HCT116 (cell line): Measurements from ENCODE around the gene SPATA21. TPM values are rescaled to one million over a fixed set of nuclear protein-coding genes. Genes with fewer than 3 reads are reported as not detected.
"Not testable (repeated sequence)": the region's sequence is repeated elsewhere in the genome, so short reads cannot be mapped to it uniquely, and the experiment has no call there.

Experiments used
- ATAC-seq: fragments of 200-7000 bp; cut with Tn5 transposase; 2 replicates; pipeline ENCODE4 v1.9.1; 2020; ENCODE audit warnings: mild to moderate bottlenecking, moderate library complexity
- BruUV-seq: library from RNA; stranded (reverse); fragments of 400-500 nt; replicated peaks from 2 replicates; lab custom pipeline; 2021; lab: Mats Ljungman, UMichigan
- CTCF ChIA-PET: fragments of 300-600 bp; sonication (Branson Sonifier 250); formaldehyde crosslinking; loops from one replicate; lab custom pipeline; 2021; ENCODE audit warnings: antibody characterized with exemption; lab: Charles Lee
- POLR2A ChIA-PET: fragments of 300-600, 350-600 bp; sonication (Branson Sonifier 250); formaldehyde crosslinking; loops from one replicate; lab custom pipeline; 2021; ENCODE audit warnings: antibody characterized with exemption; lab: Charles Lee
- RAD21 ChIA-PET, 2 experiments: fragments of 300-600 bp; sonication (Branson Sonifier 250); formaldehyde crosslinking; loops; one replicate each; lab custom pipeline; 2023; ENCODE audit warnings: low total read pairs in 2 of 2; ENCODE audit not compliant: uncharacterized antibody in 2 of 2, unreplicated experiment in 2 of 2, low non-redundant PET in 1 of 2; lab: Charles Lee
- DNase-seq: peaks from one replicate; pipeline ENCODE4 v3.0.0-alpha.2; 2010; ENCODE audit warnings: low read depth, low spot score
- H2AFZ ChIP-seq: fragments of 200-600 bp; shearing (Covaris generic), sonication (generic); 2 replicates; pipeline ENCODE4 v1.6.1; 2017; ENCODE audit warnings: low read depth, mixed run types, mixed read lengths, antibody characterized with exemption, low read length; ENCODE audit not compliant: poor library complexity, severe bottlenecking
- H3K27ac ChIP-seq: 2 replicates; pipeline ENCODE4 v1.5.1; 2012; ENCODE audit warnings: low read depth, low read length
- H3K27me3 ChIP-seq: fragments of 200-600 bp; sonication (generic); 2 replicates; pipeline ENCODE4 v1.6.1; 2016; ENCODE audit warnings: mixed run types, low read length, mixed read lengths; ENCODE audit not compliant: insufficient read depth
- H3K36me3 ChIP-seq, 2 experiments: fragments of 200-500 bp in 1 of 2; fragments of 200-600 bp in 1 of 2; sonication (Bioruptor generic) in 1 of 2; sonication (generic) in 1 of 2; 2 replicates each; pipeline versions ENCODE4 v1.5.1 to v1.6.1; 2014 to 2016; ENCODE audit warnings: low read length in 2 of 2, inconsistent platforms in 1 of 2, mixed read lengths in 1 of 2, mixed run types in 1 of 2; ENCODE audit not compliant: insufficient read depth in 2 of 2, control insufficient read depth in 1 of 2
- H3K4me1 ChIP-seq, 2 experiments: fragments of 200-600 bp in 1 of 2; sonication (generic) in 1 of 2; 2 replicates each; pipeline versions ENCODE4 v1.5.1 to v1.6.1; 2012 to 2017; ENCODE audit warnings: low read length in 2 of 2, inconsistent platforms in 1 of 2, mild to moderate bottlenecking in 1 of 2, mixed read lengths in 1 of 2, mixed run types in 1 of 2, moderate library complexity in 1 of 2; ENCODE audit not compliant: insufficient read depth in 2 of 2, control insufficient read depth in 1 of 2
- H3K4me2 ChIP-seq: fragments of 200-600 bp; sonication (generic); 2 replicates; pipeline ENCODE4 v1.6.1; 2017; ENCODE audit warnings: mixed run types, low read length, mixed read lengths
- H3K4me3 ChIP-seq, 2 experiments: fragments of 200-600 bp in 1 of 2; sonication (generic) in 1 of 2; replicated peaks in 1 of 2; 2 replicates each; pipeline ENCODE4 v1.5.1; 2011 to 2016; ENCODE audit warnings: low read length in 2 of 2, control low read depth in 1 of 2, low read depth in 1 of 2, mild to moderate bottlenecking in 1 of 2, mixed read lengths in 1 of 2, mixed run types in 1 of 2
- H3K79me2 ChIP-seq: fragments of 200-600 bp; sonication (generic); 2 replicates; pipeline ENCODE4 v1.6.1; 2017; ENCODE audit warnings: mild to moderate bottlenecking, mixed run types, low read length, moderate library complexity, mixed read lengths; ENCODE audit not compliant: insufficient read depth
- H3K9ac ChIP-seq: fragments of 200-600 bp; sonication (generic); 2 replicates; pipeline ENCODE4 v1.6.1; 2016; ENCODE audit warnings: low read length, mixed read lengths
- H3K9me2 ChIP-seq: fragments of 200-600 bp; sonication (generic), shearing (Covaris generic); 2 replicates; pipeline ENCODE4 v1.6.1; 2017; ENCODE audit warnings: mixed run types, mild to moderate bottlenecking, moderate library complexity; ENCODE audit not compliant: insufficient read depth
- H3K9me3 ChIP-seq, 2 experiments: fragments of 200-500 bp in 1 of 2; fragments of 200-600 bp in 1 of 2; sonication (Bioruptor generic) in 1 of 2; sonication (generic) in 1 of 2; 2 replicates each; pipeline ENCODE4 v1.6.1; 2014 to 2017; ENCODE audit warnings: low read length in 2 of 2, mixed read lengths in 2 of 2, inconsistent platforms in 1 of 2, low read depth in 1 of 2, mild to moderate bottlenecking in 1 of 2, mixed run types in 1 of 2, moderate library complexity in 1 of 2; ENCODE audit not compliant: control insufficient read depth in 1 of 2, insufficient read depth in 1 of 2
- H4K20me1 ChIP-seq: fragments of 200-600 bp; sonication (generic), shearing (Covaris generic); 2 replicates; pipeline ENCODE4 v1.6.1; 2017; ENCODE audit warnings: mixed run types, mild to moderate bottlenecking, moderate library complexity; ENCODE audit not compliant: insufficient read depth
- ELF1 ChIP-seq: IDR thresholded peaks from 2 replicates; pipeline ENCODE4 v1.6.1; 2012; ENCODE audit warnings: low read depth, borderline replicate concordance
- POLR2AphosphoS5 ChIP-seq: IDR thresholded peaks from 2 replicates; pipeline ENCODE4 v1.6.1; 2011; ENCODE audit warnings: mild to moderate bottlenecking, low read depth, low read length, moderate library complexity
- intact Hi-C: fragments of 100-400 bp; cut with micrococcal nuclease; formaldehyde crosslinking; loops from 2 replicates; pipeline ENCODE4 v1.10.0; 2022
- total RNA-seq: library from RNA; stranded (reverse); gene quantifications from one replicate; pipeline ENCODE4 v1.2.1, GENCODE V29; 2021; ENCODE audit not compliant: unreplicated experiment

SPATA21 gene
- total RNA-seq, 1 experiment from 2014 or later = not detected

- ChIA-PET CTCF (no interaction called here), RAD21 (no interaction called here), POLR2A (no interaction called here)
- Histone ChIP-seq H2AFZ (no peak overlapping the region), H4K20me1 (no peaks in the 10 kb centered on the region), H3K27ac (no peak overlapping the region), H3K4me2 (no peak overlapping the region), H3K4me1 (no peaks in the 10 kb centered on the region), H3K9ac (no peak overlapping the region), H3K9me2 (no peaks in the 10 kb centered on the region), H3K4me3 (no peak overlapping the region), H3K36me3 (peaks cover 28 to 33% of the 10 kb centered on the region in 2 experiments; a peak in 3 of 4 replicates), H3K79me2 (no peaks in the 10 kb centered on the region), H3K9me3 (no peaks in the 10 kb centered on the region), H3K27me3 (no peaks in the 10 kb centered on the region)
- TF ChIP-seq ELF1 (no peak), POLR2AphosphoS5 (0 out of 2 replicates have a peak, but pooled peaks have one; percentile 17)
- no TSS peak for BruUV-seq
- intact Hi-C loops = no loop called here
- DNase-seq (no peak), ATAC-seq (no peak)
These were observed 21.6 kb upstream of the SPATA21 start for GRCh38 chr1:16458831-16459230.

- H3K4me1 ChIP-seq, H2AFZ ChIP-seq, H3K9ac ChIP-seq, H4K20me1 ChIP-seq, BruUV-seq, H3K9me3 ChIP-seq, CTCF ChIA-PET, H3K27me3 ChIP-seq, H3K4me3 ChIP-seq, H3K79me2 ChIP-seq, DNase-seq, H3K27ac ChIP-seq, ATAC-seq, RAD21 ChIA-PET, intact Hi-C loops, H3K4me2 ChIP-seq, H3K9me2 ChIP-seq, POLR2A ChIA-PET: not testable (repeated sequence)
- H3K36me3 ChIP-seq = peaks cover 38 to 42% of the 10 kb centered on the region in 2 experiments; a peak in 3 of 4 replicates
These were observed 18.9 kb upstream of the SPATA21 start for GRCh38 chr1:16456151-16456550.

- peaks cover 38 to 42% of the 10 kb centered on the region in 2 experiments; a peak in 3 of 4 replicates for H3K36me3 ChIP-seq
- intact Hi-C loops, H3K9me3 ChIP-seq, CTCF ChIA-PET, H3K27me3 ChIP-seq, POLR2A ChIA-PET, H3K27ac ChIP-seq, H4K20me1 ChIP-seq, H3K79me2 ChIP-seq, ATAC-seq, H3K4me1 ChIP-seq, H3K9ac ChIP-seq, H2AFZ ChIP-seq, H3K9me2 ChIP-seq, RAD21 ChIA-PET, DNase-seq, BruUV-seq, H3K4me3 ChIP-seq, H3K4me2 ChIP-seq: not testable (repeated sequence)
These were observed 17.7 kb upstream of the SPATA21 start for GRCh38 chr1:16454909-16455308.
